T-helper 1 cell treated with Interleukin-12 subunit alpha and Interleukin-12 subunit beta and Interleukin-4 antibody, amounts not matched to agents 30 μg/mL and 1 μg/mL, for 36 hours (primary cell): ENCODE results near the gene PHKA2.

Source experiments
- H3K27ac Mint-ChIP-seq: one replicate; pipeline ENCODE4 v1.8.0; 2021; ENCODE audit warnings: mild to moderate bottlenecking, mixed read lengths
- H3K27me3 Mint-ChIP-seq: one replicate; pipeline ENCODE4 v1.8.0; 2021; ENCODE audit warnings: low read depth, mixed read lengths
- H3K36me3 Mint-ChIP-seq: one replicate; pipeline ENCODE4 v1.8.0; 2021; ENCODE audit warnings: low read depth, mixed read lengths
- H3K4me1 Mint-ChIP-seq: one replicate; pipeline ENCODE4 v1.8.0; 2021; ENCODE audit warnings: low read depth, mixed read lengths
- H3K4me3 Mint-ChIP-seq: one replicate; pipeline ENCODE4 v1.8.0; 2021; ENCODE audit warnings: mild to moderate bottlenecking, moderate library complexity, mixed read lengths
- H3K9me3 Mint-ChIP-seq: one replicate; pipeline ENCODE4 v1.8.0; 2021; ENCODE audit warnings: mixed read lengths

Gene PHKA2

GRCh38 chrX:18895189-18895951 is 88.5 kb downstream of the PHKA2 start:
- H3K27ac Mint-ChIP-seq, result no peak overlapping the region
- no peaks in the 10 kb centered on the region for H3K27me3 Mint-ChIP-seq
- H3K36me3 Mint-ChIP-seq, result no peaks in the 10 kb centered on the region
- no peaks in the 10 kb centered on the region for H3K9me3 Mint-ChIP-seq
- H3K4me1 Mint-ChIP-seq, result no peaks in the 10 kb centered on the region
- H3K4me3 Mint-ChIP-seq, result no peak overlapping the region

- H3K36me3 Mint-ChIP-seq, result no peaks in the 10 kb centered on the region
- no peaks in the 10 kb centered on the region for H3K27me3 Mint-ChIP-seq
- H3K4me3 Mint-ChIP-seq, result no peak overlapping the region
These were observed 89.8 kb downstream of the PHKA2 start for GRCh38 chrX:18894156-18894555.

DNA sequence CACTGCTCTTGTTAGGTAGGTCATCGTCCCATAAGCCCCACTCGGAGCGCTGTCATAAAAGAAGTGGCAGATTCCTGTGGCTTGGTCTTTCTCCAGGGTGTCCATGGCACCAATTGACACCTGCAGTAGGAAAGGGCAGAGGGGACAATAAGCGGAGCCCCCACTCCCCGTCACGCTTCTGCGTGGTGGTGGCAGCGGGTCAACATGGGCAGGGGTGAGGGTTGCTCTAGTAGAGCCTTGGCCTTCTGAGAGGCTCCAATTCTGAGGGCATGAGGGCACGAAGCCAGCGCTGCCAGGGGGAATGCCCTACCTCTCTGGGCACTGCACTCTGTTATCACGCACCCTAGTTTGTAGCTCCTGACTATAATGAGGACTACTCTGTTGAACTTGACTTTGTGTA is 90.4 kb downstream of the PHKA2 start:
- Mint-ChIP-seq H3K4me3 (no peak overlapping the region), H3K36me3 (no peaks in the 10 kb centered on the region), H3K27me3 (no peaks in the 10 kb centered on the region), H3K9me3 (no peaks in the 10 kb centered on the region), H3K4me1 (no peaks in the 10 kb centered on the region), H3K27ac (no peak overlapping the region)

More at GRCh38 chrX:18894156-18894555, 89.8 kb downstream of the PHKA2 start:
- H3K4me1 Mint-ChIP-seq, result no peaks in the 10 kb centered on the region
- no peak overlapping the region for H3K27ac Mint-ChIP-seq
- no peaks in the 10 kb centered on the region for H3K9me3 Mint-ChIP-seq

GRCh38 chrX:18892899-18893298 is 91.0 kb downstream of the PHKA2 start:
- Mint-ChIP-seq H3K27ac (no peak overlapping the region), H3K36me3 (no peaks in the 10 kb centered on the region), H3K4me1 (no peaks in the 10 kb centered on the region), H3K27me3 (no peaks in the 10 kb centered on the region), H3K9me3 (no peaks in the 10 kb centered on the region), H3K4me3 (no peak overlapping the region)

GRCh38 chrX:18891548-18891945 is 92.4 kb downstream of the PHKA2 start:
- Mint-ChIP-seq H3K27ac (no peak overlapping the region), H3K27me3 (no peaks in the 10 kb centered on the region), H3K4me3 (no peak overlapping the region), H3K9me3 (no peaks in the 10 kb centered on the region), H3K4me1 (peaks cover 6% of the 10 kb centered on the region), H3K36me3 (peaks cover 2% of the 10 kb centered on the region)

DNA sequence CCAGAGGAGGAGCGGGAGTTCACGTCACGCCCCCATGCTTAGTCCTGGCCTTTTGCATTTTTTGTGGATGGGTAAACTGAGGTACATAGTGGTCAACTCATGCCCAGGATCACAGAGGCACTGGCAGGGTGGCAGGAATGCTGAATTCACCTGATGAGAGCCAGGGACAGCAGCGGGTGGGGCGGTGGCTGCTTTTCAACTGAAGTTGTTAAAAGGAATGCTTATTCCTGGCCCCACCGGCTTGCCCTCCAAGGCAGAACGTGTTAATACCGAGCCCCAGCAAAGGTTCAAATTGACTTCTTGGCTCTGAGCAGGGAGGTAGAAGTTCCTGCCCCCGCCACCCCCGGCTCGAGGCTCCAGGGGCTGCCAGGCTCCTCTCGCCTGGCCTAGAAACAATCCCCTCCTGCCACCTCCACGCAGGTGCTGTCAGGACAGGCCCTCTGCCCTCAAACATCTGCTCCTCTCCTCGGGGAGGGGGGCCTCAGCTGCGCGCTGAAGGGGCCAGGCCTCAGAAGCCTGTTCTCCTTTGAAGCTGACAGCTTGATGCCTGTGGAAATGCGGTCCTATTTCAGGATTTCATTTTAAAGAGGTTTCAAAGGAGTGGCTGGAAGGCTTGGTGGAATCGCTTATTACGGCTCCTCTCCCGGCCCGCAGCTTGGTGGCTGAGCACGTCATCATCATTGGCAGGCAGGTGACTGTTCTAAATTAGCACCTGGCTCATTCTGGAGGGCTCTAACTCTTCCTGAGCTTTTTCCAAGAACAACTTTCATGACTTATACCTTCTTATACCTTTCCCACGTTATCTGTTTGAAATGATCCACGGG is 93.0 kb downstream of the PHKA2 start:
- Mint-ChIP-seq H3K27me3 (no peaks in the 10 kb centered on the region), H3K9me3 (no peaks in the 10 kb centered on the region), H3K27ac (no peak overlapping the region), H3K4me1 (peaks cover 12% of the 10 kb centered on the region), H3K4me3 (no peak overlapping the region), H3K36me3 (peaks cover 2% of the 10 kb centered on the region)

DNA sequence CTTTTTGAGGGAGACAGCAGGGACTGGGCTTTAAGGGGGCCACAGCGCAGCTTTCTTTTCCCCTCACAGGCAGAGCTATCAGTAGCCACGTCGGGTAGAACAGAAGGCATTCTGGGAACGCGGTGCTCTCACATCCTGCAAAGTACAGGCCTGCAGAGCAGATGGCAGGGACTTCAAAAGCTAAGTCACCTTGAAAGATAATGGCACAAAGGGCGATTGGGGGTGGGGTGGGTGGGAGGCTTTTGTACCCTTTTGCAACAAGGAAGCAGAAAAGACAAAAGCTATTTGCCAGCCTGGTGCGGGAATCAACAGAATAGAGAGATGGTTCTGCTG is 93.9 kb downstream of the PHKA2 start:
- Mint-ChIP-seq H3K4me1 (peaks cover 20% of the 10 kb centered on the region), H3K4me3 (no peak overlapping the region), H3K9me3 (no peaks in the 10 kb centered on the region), H3K36me3 (peaks cover 2% of the 10 kb centered on the region), H3K27me3 (no peaks in the 10 kb centered on the region), H3K27ac (no peak overlapping the region)

DNA sequence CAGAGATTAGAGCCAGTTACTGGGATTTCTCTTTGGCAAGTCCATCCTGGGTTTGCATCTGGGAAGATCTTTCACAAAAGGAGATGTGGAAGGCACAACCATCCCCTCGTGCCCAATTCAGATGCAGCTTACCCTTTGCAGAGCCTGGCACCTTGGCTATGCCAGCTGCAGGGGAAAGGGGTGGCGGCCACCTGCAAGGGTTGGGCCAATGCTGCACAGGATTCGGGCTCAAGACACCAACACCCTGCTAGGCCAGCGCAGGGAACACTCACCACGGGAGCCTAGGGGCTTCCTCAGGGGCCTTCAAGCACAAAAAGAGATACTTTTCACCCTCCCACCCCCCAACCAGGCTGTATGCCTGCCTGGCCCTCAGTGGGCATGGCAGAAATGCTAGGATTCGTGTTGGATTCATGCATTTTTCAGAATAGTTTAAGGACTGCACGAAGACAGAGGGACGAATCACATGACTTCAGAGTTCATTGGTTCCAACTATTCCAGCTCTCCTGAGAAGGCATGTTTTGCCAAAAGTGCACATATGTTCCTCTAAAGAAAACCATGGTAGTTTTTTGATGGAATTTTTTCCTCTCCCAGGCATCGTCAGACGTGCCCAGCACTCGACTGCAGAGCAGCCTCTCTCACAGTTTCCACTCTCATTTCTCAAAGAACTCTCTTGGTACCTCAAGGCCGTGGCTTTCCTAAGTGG is 94.4 kb downstream of the PHKA2 start:
- Mint-ChIP-seq H3K36me3 (peaks cover 2% of the 10 kb centered on the region), H3K27ac (no peak overlapping the region), H3K27me3 (no peaks in the 10 kb centered on the region), H3K4me1 (peaks cover 21% of the 10 kb centered on the region), H3K4me3 (no peak overlapping the region), H3K9me3 (no peaks in the 10 kb centered on the region)

GRCh38 chrX:18888281-18888680 is 95.6 kb downstream of the PHKA2 start:
- H3K4me1 Mint-ChIP-seq, result peaks cover 21% of the 10 kb centered on the region
- no peaks in the 10 kb centered on the region for H3K9me3 Mint-ChIP-seq
- peaks cover 2% of the 10 kb centered on the region for H3K36me3 Mint-ChIP-seq
- H3K27ac Mint-ChIP-seq, result no peak overlapping the region
- H3K27me3 Mint-ChIP-seq, result no peaks in the 10 kb centered on the region
- H3K4me3 Mint-ChIP-seq, result no peak overlapping the region

DNA sequence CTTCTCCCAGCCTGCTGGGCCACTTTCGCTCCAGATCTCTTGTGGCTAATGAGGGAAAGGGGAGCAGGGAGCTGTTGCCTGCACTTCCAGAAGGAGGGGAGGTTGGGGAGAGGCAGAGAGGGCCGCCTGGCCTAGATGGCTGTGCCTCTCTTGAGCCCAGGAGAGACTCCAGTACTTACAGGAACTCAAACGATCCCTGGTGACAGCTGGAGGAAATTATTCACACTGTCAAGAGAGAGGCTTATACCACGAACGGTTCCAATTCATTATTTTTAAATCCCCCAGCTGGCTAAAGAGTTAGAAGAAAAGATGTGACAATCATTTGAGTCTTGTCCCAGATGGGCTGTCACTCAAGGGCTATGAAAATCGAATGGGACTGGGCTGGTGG is 96.1 kb downstream of the PHKA2 start:
- Mint-ChIP-seq H3K36me3 (peaks cover 2% of the 10 kb centered on the region), H3K4me1 (peaks cover 21% of the 10 kb centered on the region), H3K9me3 (no peaks in the 10 kb centered on the region), H3K27ac (no peak overlapping the region), H3K4me3 (no peak overlapping the region), H3K27me3 (no peaks in the 10 kb centered on the region)

GRCh38 chrX:18887177-18887824 is 96.6 kb downstream of the PHKA2 start:
- peaks cover 21% of the 10 kb centered on the region for H3K4me1 Mint-ChIP-seq
- no peak overlapping the region for H3K27ac Mint-ChIP-seq

DNA sequence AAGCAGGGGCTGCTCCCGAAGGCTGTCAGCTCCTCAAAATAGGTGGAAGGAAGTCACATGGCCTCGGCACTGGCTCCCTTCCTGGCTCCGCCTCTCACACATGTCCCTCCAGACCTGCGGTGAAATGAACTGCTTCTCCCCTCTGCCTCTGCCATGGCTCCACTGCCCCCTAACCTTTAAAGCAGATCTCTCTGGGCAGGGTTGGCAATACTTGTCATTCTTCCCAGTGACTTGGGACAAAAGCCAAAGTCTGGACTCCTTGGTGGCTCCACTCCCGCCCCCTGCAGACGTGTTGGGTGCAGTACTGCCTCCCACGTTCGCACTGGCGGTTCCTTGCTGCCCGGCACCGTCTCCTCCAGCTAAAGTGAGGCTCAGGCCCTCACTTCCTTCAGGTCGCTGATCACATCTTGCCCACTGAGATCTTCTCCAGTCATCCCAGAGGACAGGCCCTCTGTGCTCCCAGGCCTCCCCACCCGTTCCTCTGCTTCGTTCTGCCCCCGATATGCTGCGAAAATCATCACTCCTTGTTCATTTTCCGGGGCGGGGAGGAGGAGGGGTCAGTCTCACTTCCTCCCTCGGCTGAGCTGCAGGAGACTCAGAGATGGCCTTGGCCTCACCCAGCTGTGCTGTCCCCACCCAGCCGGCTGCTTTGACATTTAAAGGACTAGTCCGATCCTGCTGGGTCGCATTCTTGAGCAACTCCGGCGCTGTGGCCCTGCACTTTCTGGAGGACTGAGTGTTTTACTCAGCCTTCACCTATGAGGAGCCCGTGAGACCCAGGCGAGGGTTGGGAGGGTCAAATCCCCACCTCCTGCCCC is 97.4 kb downstream of the PHKA2 start:
- H3K4me3 Mint-ChIP-seq, result peak overlapping the region; percentile 88
- no peaks in the 10 kb centered on the region for H3K27me3 Mint-ChIP-seq

More at GRCh38 chrX:18887177-18887824, 96.6 kb downstream of the PHKA2 start:
- peak overlapping the region; percentile 88 for H3K4me3 Mint-ChIP-seq
- no peaks in the 10 kb centered on the region for H3K27me3 Mint-ChIP-seq
- H3K9me3 Mint-ChIP-seq, result no peaks in the 10 kb centered on the region
- H3K36me3 Mint-ChIP-seq, result peaks cover 2% of the 10 kb centered on the region

GRCh38 chrX:18886005-18886343 is 97.9 kb downstream of the PHKA2 start:
- Mint-ChIP-seq H3K36me3 (peaks cover 2% of the 10 kb centered on the region), H3K27ac (peak overlapping the region; percentile 86), H3K4me1 (peaks cover 21% of the 10 kb centered on the region), H3K27me3 (no peaks in the 10 kb centered on the region), H3K9me3 (no peaks in the 10 kb centered on the region), H3K4me3 (peak overlapping the region; percentile 88)

More for the DNA sequence above, 97.4 kb downstream of the PHKA2 start:
- Mint-ChIP-seq H3K36me3 (peaks cover 2% of the 10 kb centered on the region), H3K9me3 (no peaks in the 10 kb centered on the region), H3K4me1 (peaks cover 21% of the 10 kb centered on the region), H3K27ac (peak overlapping the region; percentile 86)
